HG03159 (cell line): ENCODE data around the gene PELO.

Experiments used
- ATAC-seq: cut with Tn5 transposase; IDR thresholded peaks from one replicate; pipeline ENCODE4 v1.9.1; 2021; ENCODE audit warnings: mild to moderate bottlenecking, moderate library complexity; ENCODE audit not compliant: unreplicated experiment

The PELO gene

GRCh38 chr5:52827815-52828214, 40.1 kb downstream of the PELO start:
- ATAC-seq, result no peak

DNA sequence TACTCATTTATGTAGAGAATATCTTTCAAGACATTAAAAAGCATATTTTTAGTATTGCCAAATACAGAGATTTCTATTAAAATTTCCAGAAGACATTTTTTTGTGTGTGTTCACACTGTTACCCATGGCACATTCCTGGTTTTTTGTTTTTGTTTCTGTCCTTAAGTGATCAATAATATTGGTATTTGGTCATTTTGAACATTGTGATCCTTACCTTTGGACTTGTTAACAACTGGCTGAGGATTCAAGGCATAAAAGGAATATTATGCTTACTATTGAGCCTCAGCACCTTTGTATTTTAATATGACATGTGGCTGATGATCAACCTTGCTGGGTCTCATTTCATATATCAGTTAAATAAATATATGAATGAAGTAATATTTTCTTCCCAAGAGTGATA, 41.9 kb downstream of the PELO start:
- no peak for ATAC-seq

DNA sequence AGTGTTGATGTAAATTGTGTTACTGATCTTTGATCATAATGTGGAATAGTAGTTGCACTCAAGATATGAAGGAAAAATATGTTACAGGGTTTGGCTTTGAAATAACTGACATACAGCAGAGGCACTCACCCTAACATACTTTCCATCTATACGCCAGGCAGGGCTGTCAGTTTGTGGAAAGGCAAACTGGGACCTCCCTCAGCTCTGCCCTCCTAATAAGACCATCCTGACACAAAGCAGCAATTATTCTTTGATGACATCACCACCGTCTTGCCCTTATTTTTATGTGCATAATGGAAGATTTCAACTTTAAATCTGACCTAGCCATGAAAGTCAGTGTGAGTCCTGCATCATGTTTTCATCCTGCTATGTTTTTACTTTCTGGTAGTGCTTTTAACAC, 42.9 kb downstream of the PELO start:
- ATAC-seq, result no peak

GRCh38 chr5:52831786-52832511, 44.2 kb downstream of the PELO start:
- ATAC-seq, result no peak

- ATAC-seq, result no peak
These were observed 46.6 kb downstream of the PELO start for GRCh38 chr5:52834320-52834719.

DNA sequence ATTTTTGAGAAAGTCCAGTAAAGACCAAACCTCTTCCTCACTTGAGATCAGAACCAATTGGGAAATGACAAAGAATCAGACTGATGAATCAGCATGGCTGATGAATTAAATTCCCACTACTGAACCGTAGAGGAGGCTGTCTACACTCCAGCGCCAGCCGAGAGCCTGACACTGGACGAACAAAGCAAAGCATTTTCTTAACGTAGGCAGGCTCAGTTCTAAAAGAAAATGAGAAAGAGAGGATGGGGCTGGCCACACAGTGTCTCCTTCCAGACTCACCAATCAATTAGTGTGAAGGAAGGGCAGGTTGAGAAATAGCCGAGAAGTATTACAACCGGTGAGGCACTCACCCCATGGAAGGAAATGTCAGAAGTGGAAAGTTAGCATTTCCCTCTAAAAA, 49.4 kb downstream of the PELO start:
- ATAC-seq, result no peak
